HG03280 (cell line): ENCODE measurements around the gene ATP8A2.

Experiments
- ATAC-seq: cut with Tn5 transposase; IDR thresholded peaks from one replicate; pipeline ENCODE4 v1.9.1; 2021; ENCODE audit warnings: mild to moderate bottlenecking, moderate library complexity; ENCODE audit not compliant: unreplicated experiment

Gene ATP8A2

GRCh38 chr13:25874064-25874737 is 502.4 kb downstream of the ATP8A2 start:
- ATAC-seq = no peak

GRCh38 chr13:25874907-25875306 is 503.1 kb downstream of the ATP8A2 start:
- ATAC-seq = no peak

- ATAC-seq = no peak
Observed at GRCh38 chr13:25876247-25876646, 504.5 kb downstream of the ATP8A2 start.

GRCh38 chr13:25879466-25879865 is 507.7 kb downstream of the ATP8A2 start:
- no peak for ATAC-seq

GRCh38 chr13:25881136-25881926 is 509.6 kb downstream of the ATP8A2 start:
- ATAC-seq = no peak

- ATAC-seq = no peak
Observed at GRCh38 chr13:25881971-25882451, 510.2 kb downstream of the ATP8A2 start.

- ATAC-seq = no peak
Observed at GRCh38 chr13:25882466-25883357, 510.9 kb downstream of the ATP8A2 start.

GRCh38 chr13:25885418-25885817 is 513.6 kb downstream of the ATP8A2 start:
- no peak for ATAC-seq

GRCh38 chr13:25886438-25887214 is 514.9 kb downstream of the ATP8A2 start:
- ATAC-seq = no peak

GRCh38 chr13:25887962-25888655 is 516.3 kb downstream of the ATP8A2 start:
- ATAC-seq = no peak

- no peak for ATAC-seq
Observed at GRCh38 chr13:25890671-25891212, 519.0 kb downstream of the ATP8A2 start.

- ATAC-seq = no peak
Observed at GRCh38 chr13:25898991-25899390, 527.2 kb downstream of the ATP8A2 start.

- no peak for ATAC-seq
Observed at GRCh38 chr13:25899464-25899863, 527.7 kb downstream of the ATP8A2 start.

- no peak for ATAC-seq
Observed at GRCh38 chr13:25899952-25900351, 528.2 kb downstream of the ATP8A2 start.

- peak; percentile 83 for ATAC-seq
Observed at GRCh38 chr13:25901460-25902376, 529.9 kb downstream of the ATP8A2 start.

GRCh38 chr13:25902455-25902854 is 530.7 kb downstream of the ATP8A2 start:
- no peak for ATAC-seq

- ATAC-seq = peak; percentile 66
Observed at GRCh38 chr13:25902891-25903341, 531.1 kb downstream of the ATP8A2 start.

GRCh38 chr13:25904830-25905229 is 533.1 kb downstream of the ATP8A2 start:
- ATAC-seq = no peak
